Type B pancreatic cell (in vitro differentiated cells): ENCODE measurements around the gene UAP1. TPM values are rescaled to one million over a fixed set of nuclear protein-coding genes. Genes with fewer than 3 reads are reported as not detected.
"Not testable (repeated sequence)": the region's sequence is repeated elsewhere in the genome, so short reads cannot be mapped to it uniquely, and the experiment has no call there.

Source experiments
- DNase-seq: peaks from one replicate; pipeline ENCODE4 v3.0.0; 2021; ENCODE audit warnings: mixed read lengths; ENCODE audit not compliant: unreplicated experiment; ENCODE audit errors: extremely low spot score
- H3K27ac Mint-ChIP-seq: 2 replicates; pipeline ENCODE4 v1.8.0; 2021; ENCODE audit warnings: mild to moderate bottlenecking, mixed read lengths
- H3K27me3 Mint-ChIP-seq: 2 replicates; pipeline ENCODE4 v1.8.0; 2021; ENCODE audit warnings: mixed read lengths
- H3K36me3 Mint-ChIP-seq: 2 replicates; pipeline ENCODE4 v1.8.0; 2021; ENCODE audit warnings: mixed read lengths
- H3K4me1 Mint-ChIP-seq: one replicate; pipeline ENCODE4 v1.8.0; 2021; ENCODE audit warnings: mixed read lengths; ENCODE audit not compliant: unreplicated experiment
- H3K4me3 Mint-ChIP-seq: 2 replicates; pipeline ENCODE4 v1.8.0; 2021; ENCODE audit warnings: mild to moderate bottlenecking, mixed read lengths
- H3K9me3 Mint-ChIP-seq: 2 replicates; pipeline ENCODE4 v1.8.0; 2021; ENCODE audit warnings: mixed read lengths
- total RNA-seq: library from RNA; stranded (reverse); gene quantifications from 2 replicates; pipeline ENCODE4 v1.2.1, GENCODE V29; 2021; ENCODE audit warnings: low replicate concordance
- TF ChIP-seq, protein P1 (sequence below): fragments of 200-600 bp; sonication (generic); conservative IDR thresholded peaks from 2 replicates; pipeline ENCODE4 v1.5.0; 2021; ENCODE audit warnings: antibody characterized with exemption, mild to moderate bottlenecking

Gene UAP1
- total RNA-seq, 1 donor from 2014 or later = 31.6 TPM

DNA sequence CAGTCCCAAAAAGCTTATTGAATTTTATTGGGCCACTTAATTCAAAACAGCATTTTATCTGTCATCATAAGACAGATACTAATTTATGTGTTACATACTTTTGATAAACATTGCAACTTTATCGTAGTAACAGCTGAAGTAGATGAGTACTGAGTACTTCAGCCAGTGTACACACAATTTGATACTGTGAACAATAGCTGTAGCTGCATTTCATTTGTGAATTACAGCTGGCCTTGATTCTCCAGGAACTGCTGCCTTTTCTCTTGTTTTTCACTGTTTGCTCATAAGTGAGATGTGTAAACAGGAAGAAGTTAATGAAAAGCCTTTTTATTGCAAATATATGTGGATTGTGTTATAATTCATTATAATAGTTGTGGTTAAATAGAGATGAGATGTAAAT, 10.2 kb downstream of the UAP1 start:
- H3K27me3 Mint-ChIP-seq = no peaks in the 10 kb centered on the region
- H3K4me1 Mint-ChIP-seq = peaks cover 6% of the 10 kb centered on the region
- DNase-seq = no peak
- peaks cover 18% of the 10 kb centered on the region for H3K36me3 Mint-ChIP-seq
- no peak overlapping the region for H3K4me3 Mint-ChIP-seq
- no peak overlapping the region for H3K27ac Mint-ChIP-seq
- TF ChIP-seq, protein P1, sequence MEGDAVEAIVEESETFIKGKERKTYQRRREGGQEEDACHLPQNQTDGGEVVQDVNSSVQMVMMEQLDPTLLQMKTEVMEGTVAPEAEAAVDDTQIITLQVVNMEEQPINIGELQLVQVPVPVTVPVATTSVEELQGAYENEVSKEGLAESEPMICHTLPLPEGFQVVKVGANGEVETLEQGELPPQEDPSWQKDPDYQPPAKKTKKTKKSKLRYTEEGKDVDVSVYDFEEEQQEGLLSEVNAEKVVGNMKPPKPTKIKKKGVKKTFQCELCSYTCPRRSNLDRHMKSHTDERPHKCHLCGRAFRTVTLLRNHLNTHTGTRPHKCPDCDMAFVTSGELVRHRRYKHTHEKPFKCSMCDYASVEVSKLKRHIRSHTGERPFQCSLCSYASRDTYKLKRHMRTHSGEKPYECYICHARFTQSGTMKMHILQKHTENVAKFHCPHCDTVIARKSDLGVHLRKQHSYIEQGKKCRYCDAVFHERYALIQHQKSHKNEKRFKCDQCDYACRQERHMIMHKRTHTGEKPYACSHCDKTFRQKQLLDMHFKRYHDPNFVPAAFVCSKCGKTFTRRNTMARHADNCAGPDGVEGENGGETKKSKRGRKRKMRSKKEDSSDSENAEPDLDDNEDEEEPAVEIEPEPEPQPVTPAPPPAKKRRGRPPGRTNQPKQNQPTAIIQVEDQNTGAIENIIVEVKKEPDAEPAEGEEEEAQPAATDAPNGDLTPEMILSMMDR = no peak
- H3K9me3 Mint-ChIP-seq = no peaks in the 10 kb centered on the region

DNA sequence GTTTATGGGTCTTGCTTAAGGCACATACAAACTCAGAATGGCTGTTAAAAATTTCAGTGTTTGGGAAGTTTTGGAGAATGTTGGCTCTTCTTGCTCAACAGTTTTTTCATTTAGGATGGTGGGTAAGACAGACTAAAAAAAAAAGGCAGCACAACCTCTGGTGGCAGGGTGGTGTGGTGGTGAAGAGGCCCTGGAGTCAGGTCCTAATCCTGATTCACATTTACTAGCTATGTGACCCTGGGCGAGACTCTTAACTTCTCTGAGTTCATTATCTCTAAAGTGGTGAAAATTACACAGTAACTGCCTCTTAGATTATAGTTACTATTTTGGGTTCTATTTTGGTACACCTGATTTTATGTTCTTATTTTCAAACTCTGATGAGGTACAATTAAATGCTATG, 11.6 kb downstream of the UAP1 start:
- TF ChIP-seq, protein P1 = no peak
- Mint-ChIP-seq H3K27ac (no peak overlapping the region), H3K9me3 (no peaks in the 10 kb centered on the region), H3K4me3 (no peak overlapping the region), H3K4me1 (peaks cover 6% of the 10 kb centered on the region), H3K36me3 (peaks cover 15% of the 10 kb centered on the region), H3K27me3 (no peaks in the 10 kb centered on the region)
- DNase-seq = no peak

DNA sequence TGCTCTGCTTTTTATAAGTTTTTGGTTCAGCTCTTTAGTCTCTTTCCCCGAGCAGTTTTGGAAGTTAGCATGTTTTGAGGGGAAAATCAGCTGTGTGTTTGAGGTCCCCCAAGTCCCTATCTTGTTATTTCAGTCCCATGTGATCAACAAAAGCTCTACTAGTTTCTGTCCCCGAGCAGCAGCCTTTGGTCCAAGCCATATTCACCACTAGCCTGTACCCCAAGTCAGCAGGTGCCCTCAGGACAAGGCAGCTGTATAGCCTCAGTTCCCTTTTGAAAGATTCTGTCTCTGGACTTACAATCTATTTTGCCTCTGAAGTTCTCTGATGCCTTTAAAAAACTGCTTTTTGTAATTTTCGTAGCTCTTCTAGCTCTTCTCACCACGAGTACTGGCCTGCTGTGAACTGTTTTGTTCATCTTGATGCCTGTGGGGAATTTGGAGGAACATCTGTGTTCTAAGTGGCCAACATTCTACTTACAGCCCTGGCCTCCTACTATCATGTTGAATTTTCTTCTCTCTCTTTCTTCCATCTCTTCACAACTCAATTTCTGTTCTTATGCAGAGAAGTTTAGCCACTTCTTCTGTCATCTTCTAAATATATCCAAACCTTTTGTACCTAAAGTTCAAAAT, 16.7 kb downstream of the UAP1 start:
- H3K4me1 Mint-ChIP-seq = no peaks in the 10 kb centered on the region
- TF ChIP-seq, protein P1 = no peak
- H3K27me3 Mint-ChIP-seq = no peaks in the 10 kb centered on the region
- H3K9me3 Mint-ChIP-seq = no peaks in the 10 kb centered on the region
- no peak overlapping the region for H3K4me3 Mint-ChIP-seq
- peaks cover 19% of the 10 kb centered on the region for H3K36me3 Mint-ChIP-seq
- no peak for DNase-seq
- no peak overlapping the region for H3K27ac Mint-ChIP-seq

DNA sequence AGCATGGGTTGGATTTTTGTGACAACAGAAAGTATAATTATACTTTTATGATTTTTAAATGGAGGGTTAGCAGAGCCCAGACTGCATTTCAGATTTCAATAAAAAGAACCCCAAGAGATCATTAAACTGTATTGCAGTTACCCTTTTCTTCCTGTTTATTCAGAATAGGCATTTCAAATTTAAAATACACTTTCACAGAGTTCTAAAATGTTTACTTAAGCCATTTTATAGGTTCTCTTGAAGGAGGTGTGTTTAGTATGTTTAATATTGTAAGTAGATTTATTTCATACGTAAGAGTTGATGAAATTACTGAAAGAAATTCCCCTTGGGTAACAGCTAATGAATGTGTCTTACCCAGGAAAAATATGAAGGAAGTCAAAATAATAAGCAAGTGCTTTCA, 17.4 kb downstream of the UAP1 start:
- Mint-ChIP-seq H3K36me3 (peaks cover 19% of the 10 kb centered on the region), H3K4me3 (no peak overlapping the region), H3K27me3 (no peaks in the 10 kb centered on the region), H3K27ac (no peak overlapping the region), H3K4me1 (no peaks in the 10 kb centered on the region), H3K9me3 (no peaks in the 10 kb centered on the region)
- TF ChIP-seq, protein P1 = no peak
- DNase-seq = no peak

DNA sequence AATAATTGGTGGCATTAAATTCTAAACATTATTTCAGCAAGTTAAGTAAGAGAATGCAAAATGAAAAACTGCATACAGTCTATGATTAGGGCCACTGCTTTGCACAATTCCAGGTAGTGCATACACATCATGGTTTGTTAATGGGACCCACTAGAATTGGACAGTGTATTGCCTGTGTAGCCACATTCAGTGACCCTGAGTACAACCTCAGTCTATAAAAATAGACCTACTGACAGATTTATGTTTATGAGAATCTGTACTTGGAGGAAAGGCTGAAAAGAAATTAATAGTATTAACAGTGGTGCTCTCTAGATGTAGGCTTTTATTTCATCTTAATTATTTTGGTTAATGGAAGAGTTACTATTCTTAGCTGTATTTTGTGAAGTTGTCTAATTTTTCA, 18.8 kb downstream of the UAP1 start:
- Mint-ChIP-seq H3K36me3 (peaks cover 19% of the 10 kb centered on the region), H3K27me3 (no peaks in the 10 kb centered on the region), H3K27ac (no peak overlapping the region), H3K4me3 (no peak overlapping the region), H3K9me3 (no peaks in the 10 kb centered on the region), H3K4me1 (no peaks in the 10 kb centered on the region)
- TF ChIP-seq, protein P1 = no peak
- no peak for DNase-seq

DNA sequence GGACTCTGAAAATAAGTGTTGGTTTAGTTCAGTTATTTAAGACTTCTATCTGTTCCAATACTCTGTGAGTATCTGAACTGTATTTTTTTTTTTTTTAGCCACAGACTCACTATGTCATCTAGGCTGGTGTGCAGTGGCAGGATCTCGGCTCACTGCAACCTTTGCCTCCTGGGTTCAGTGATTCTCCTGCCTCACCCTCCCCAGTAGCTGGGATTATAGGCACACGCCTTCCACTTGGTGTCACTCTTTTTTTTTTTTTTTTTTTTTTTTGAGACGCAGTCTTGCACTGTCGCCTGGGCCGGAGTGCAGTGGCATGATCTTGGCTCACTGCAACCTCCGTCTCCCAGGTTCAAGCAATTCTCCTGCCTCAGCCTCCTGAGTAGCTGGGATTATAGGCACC, 21.4 kb downstream of the UAP1 start:
- not testable (repeated sequence) for H3K4me3 Mint-ChIP-seq, H3K4me1 Mint-ChIP-seq, H3K9me3 Mint-ChIP-seq, H3K27me3 Mint-ChIP-seq, H3K27ac Mint-ChIP-seq, DNase-seq
- H3K36me3 Mint-ChIP-seq = peaks cover 18% of the 10 kb centered on the region

DNA sequence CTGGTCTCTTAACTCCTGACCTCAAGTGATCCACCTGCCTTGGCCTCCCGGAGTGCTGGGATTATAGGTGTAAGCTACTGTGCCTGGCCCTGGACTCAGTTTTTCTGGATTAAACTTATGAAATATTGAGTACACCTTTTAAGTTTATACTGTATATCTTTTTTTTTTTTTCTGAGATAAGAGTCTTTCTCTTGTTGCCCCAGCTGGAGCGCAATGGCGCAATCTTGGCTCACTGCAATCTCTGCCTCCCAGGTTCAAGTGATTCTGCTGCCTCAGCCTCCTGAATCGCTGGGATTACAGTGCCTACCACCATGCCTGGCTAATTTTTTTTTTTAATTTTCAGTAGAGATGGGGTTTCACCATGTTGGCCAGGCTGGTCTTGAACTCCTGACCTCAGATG, 23.6 kb downstream of the UAP1 start:
- DNase-seq, H3K9me3 Mint-ChIP-seq, H3K4me1 Mint-ChIP-seq, H3K27ac Mint-ChIP-seq, H3K27me3 Mint-ChIP-seq, H3K4me3 Mint-ChIP-seq: not testable (repeated sequence)
- peaks cover 19% of the 10 kb centered on the region for H3K36me3 Mint-ChIP-seq
